ENCODE results near the gene GET3. TPM values are rescaled to one million over a fixed set of nuclear protein-coding genes. Genes with fewer than 3 reads are reported as not detected.
A peak's percentile ranks its signal among the peaks of the same experiment; 100 is the strongest.

GET3 gene
- polyA plus RNA-seq, 1 of the 3 experiments (the other 2 are of a cell fraction) = 264 TPM

- TF ChIP-seq, protein P1, sequence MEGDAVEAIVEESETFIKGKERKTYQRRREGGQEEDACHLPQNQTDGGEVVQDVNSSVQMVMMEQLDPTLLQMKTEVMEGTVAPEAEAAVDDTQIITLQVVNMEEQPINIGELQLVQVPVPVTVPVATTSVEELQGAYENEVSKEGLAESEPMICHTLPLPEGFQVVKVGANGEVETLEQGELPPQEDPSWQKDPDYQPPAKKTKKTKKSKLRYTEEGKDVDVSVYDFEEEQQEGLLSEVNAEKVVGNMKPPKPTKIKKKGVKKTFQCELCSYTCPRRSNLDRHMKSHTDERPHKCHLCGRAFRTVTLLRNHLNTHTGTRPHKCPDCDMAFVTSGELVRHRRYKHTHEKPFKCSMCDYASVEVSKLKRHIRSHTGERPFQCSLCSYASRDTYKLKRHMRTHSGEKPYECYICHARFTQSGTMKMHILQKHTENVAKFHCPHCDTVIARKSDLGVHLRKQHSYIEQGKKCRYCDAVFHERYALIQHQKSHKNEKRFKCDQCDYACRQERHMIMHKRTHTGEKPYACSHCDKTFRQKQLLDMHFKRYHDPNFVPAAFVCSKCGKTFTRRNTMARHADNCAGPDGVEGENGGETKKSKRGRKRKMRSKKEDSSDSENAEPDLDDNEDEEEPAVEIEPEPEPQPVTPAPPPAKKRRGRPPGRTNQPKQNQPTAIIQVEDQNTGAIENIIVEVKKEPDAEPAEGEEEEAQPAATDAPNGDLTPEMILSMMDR (IDR thresholded peaks at IDR 0.05) = no peak
- TF ChIP-seq, protein P2, sequence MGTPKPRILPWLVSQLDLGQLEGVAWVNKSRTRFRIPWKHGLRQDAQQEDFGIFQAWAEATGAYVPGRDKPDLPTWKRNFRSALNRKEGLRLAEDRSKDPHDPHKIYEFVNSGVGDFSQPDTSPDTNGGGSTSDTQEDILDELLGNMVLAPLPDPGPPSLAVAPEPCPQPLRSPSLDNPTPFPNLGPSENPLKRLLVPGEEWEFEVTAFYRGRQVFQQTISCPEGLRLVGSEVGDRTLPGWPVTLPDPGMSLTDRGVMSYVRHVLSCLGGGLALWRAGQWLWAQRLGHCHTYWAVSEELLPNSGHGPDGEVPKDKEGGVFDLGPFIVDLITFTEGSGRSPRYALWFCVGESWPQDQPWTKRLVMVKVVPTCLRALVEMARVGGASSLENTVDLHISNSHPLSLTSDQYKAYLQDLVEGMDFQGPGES (IDR thresholded peaks at IDR 0.05; ENCODE audit: low read depth, low read length) = no peak
- TF ChIP-seq SIN3A (IDR thresholded peaks at IDR 0.05; ENCODE audit: borderline replicate concordance, low read depth, low read length) (no peak), REST (IDR thresholded peaks at IDR 0.05; ENCODE audit: low read depth, low read length) (no peak), FOXJ3 (CRISPR knock-in tag; IDR thresholded peaks at IDR 0.05) (no peak), NFIC (IDR thresholded peaks at IDR 0.05; ENCODE audit: borderline replicate concordance) (no peak), TAF1 (IDR thresholded peaks at IDR 0.05; ENCODE audit: borderline replicate concordance, low read depth, low read length) (no peak), GABPA (IDR thresholded peaks at IDR 0.05; ENCODE audit: low read depth) (no peak)
Observed at GRCh38 chr19:12786141-12786870, 49.0 kb downstream of the GET3 start (continued).

DNA sequence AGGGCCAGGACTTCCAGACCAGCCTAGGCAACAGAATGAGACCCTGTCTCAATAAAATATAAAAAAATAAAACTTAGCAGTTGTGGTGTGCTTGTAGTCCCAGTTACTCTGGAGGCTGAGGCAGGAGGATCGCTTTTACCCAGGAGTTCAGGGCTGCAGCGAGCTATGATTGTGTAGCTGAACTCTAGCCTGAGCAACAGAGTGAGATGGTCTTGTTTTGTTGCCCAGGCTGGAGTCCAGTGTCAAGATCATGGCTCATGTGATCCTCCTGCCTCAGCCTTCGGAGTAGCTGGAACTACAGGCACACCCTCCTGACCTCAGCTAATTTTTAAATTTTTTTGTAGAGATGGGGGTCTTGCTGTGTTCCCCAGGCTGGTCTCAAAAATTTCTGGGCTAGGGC, 49.7 kb downstream of the GET3 start:
- H3F3A ChIP-seq (replicated peaks; ENCODE audit: insufficient read depth) = peaks cover 69% of the 10 kb centered on the region
- no peak overlapping the region for H3K9ac ChIP-seq
- no peak for DNase-seq
- H3K27ac ChIP-seq (ENCODE audit: low read depth in 2 of 2, low read length in 1 of 2) = peak overlapping the region; percentile 97 to 98; a peak in 3 of 4 replicates
- H3K4me3 ChIP-seq (ENCODE audit: low read depth in 2 of 2, low read length in 1 of 2) = no peak overlapping the region
- peaks cover 52 to 74% of the 10 kb centered on the region in 2 experiments for H3K4me1 ChIP-seq (ENCODE audit: control insufficient read depth in 1 of 2, insufficient read depth in 2 of 2, low read depth in 1 of 2, low read length in 1 of 2)
- ChIA-PET CTCF (interaction anchor here (1.5 to 3.4 kb wide), 3 partner anchors 9 to 61 kb away, joined by 7 to 46 read pairs (median 14); no protein-coding TSS in a partner anchor), POLR2A (no interaction called here)
- H3K79me2 ChIP-seq (ENCODE audit: insufficient read depth) = peaks cover 6% of the 10 kb centered on the region
- H3K27me3 ChIP-seq (ENCODE audit: insufficient read depth) = no peaks in the 10 kb centered on the region
- 91% methylated on average over 3 of the region's 3 CpGs for WGBS (ENCODE audit: low lambda C conversion rate)
- H3K4me2 ChIP-seq = no peak overlapping the region
- no peaks in the 10 kb centered on the region for H3K36me3 ChIP-seq (replicated peaks in 1 of 2; ENCODE audit: control insufficient read depth in 1 of 2, insufficient read depth in 2 of 2, low read length in 1 of 2)
- H2AFZ ChIP-seq (ENCODE audit: low read depth) = no peak overlapping the region
- H4K20me1 ChIP-seq (ENCODE audit: insufficient read depth) = peaks cover 5% of the 10 kb centered on the region
- H3K9me3 ChIP-seq = no peaks in the 10 kb centered on the region
- H3K9me2 ChIP-seq = no peaks in the 10 kb centered on the region
- TF ChIP-seq TCF12 (IDR thresholded peaks at IDR 0.05) = no peak
- TF ChIP-seq ELF1 (IDR thresholded peaks at IDR 0.05) = no peak
- no peak for TF ChIP-seq PBX3 (IDR thresholded peaks at IDR 0.05)
- no peak for TF ChIP-seq FOXJ3 (CRISPR knock-in tag; IDR thresholded peaks at IDR 0.05)
